WTC11 (cell line): ENCODE results near the gene ZNF670.

Experiments used
- CREB1 ChIP-seq: sonication (generic); formaldehyde crosslinking; IDR thresholded peaks from 2 replicates; pipeline ENCODE4 v1.8.0; 2023; ENCODE audit warnings: mild to moderate bottlenecking, missing genetic modification reagents
- EMX1 ChIP-seq: fragments of 250-450 bp; sonication (Bioruptor Pico); IDR thresholded peaks from 2 replicates; pipeline ENCODE4 v1.8.0; 2021; ENCODE audit warnings: mild to moderate bottlenecking
- JUN ChIP-seq: sonication (generic); formaldehyde crosslinking; IDR thresholded peaks from 2 replicates; pipeline ENCODE4 v1.8.0; 2023; ENCODE audit warnings: mild to moderate bottlenecking, missing genetic modification reagents
- KAT7 ChIP-seq: sonication (generic); formaldehyde crosslinking; IDR thresholded peaks from 2 replicates; pipeline ENCODE4 v1.8.1; 2023; ENCODE audit warnings: missing genetic modification reagents, mild to moderate bottlenecking, borderline replicate concordance
- SMAD3 ChIP-seq: sonication (generic); formaldehyde crosslinking; IDR thresholded peaks from 2 replicates; pipeline ENCODE4 v1.8.0; 2022; ENCODE audit warnings: missing genetic modification reagents, mild to moderate bottlenecking, borderline replicate concordance
- SP1 ChIP-seq: sonication (generic); formaldehyde crosslinking; conservative IDR thresholded peaks from 2 replicates; pipeline ENCODE4 v1.8.1; 2022; ENCODE audit warnings: missing genetic modification reagents
- TCF7 ChIP-seq: sonication (generic); formaldehyde crosslinking; IDR thresholded peaks from 2 replicates; pipeline ENCODE4 v1.8.0; 2022; ENCODE audit warnings: mild to moderate bottlenecking, low read depth, missing genetic modification reagents, moderate library complexity
- TEAD4 ChIP-seq: sonication (generic); formaldehyde crosslinking; IDR thresholded peaks from 2 replicates; pipeline ENCODE4 v1.8.0; 2022; ENCODE audit warnings: mild to moderate bottlenecking, missing genetic modification reagents
- ZNF232 ChIP-seq: sonication (generic); formaldehyde crosslinking; IDR thresholded peaks from 2 replicates; pipeline ENCODE4 v1.8.0; 2022; ENCODE audit warnings: mild to moderate bottlenecking, missing genetic modification reagents
- ZNF263 ChIP-seq: sonication (generic); formaldehyde crosslinking; IDR thresholded peaks from 2 replicates; pipeline ENCODE4 v1.8.1; 2022; ENCODE audit warnings: low read depth, mild to moderate bottlenecking, moderate library complexity, missing genetic modification reagents
- TF ChIP-seq, protein P1 (sequence below): sonication (generic); formaldehyde crosslinking; IDR thresholded peaks from 2 replicates; pipeline ENCODE4 v1.8.0; 2022; ENCODE audit warnings: mild to moderate bottlenecking, missing genetic modification reagents
- TF ChIP-seq, protein P2 (sequence below): fragments of 200-600 bp; IDR thresholded peaks from 2 replicates; pipeline ENCODE4 v1.8.0; 2022; ENCODE audit warnings: antibody characterized with exemption
- TF ChIP-seq, protein P3 (sequence below): sonication (generic); formaldehyde crosslinking; IDR thresholded peaks from 2 replicates; pipeline ENCODE4 v1.8.1; 2023; ENCODE audit warnings: mild to moderate bottlenecking, missing genetic modification reagents, borderline replicate concordance

DNA sequence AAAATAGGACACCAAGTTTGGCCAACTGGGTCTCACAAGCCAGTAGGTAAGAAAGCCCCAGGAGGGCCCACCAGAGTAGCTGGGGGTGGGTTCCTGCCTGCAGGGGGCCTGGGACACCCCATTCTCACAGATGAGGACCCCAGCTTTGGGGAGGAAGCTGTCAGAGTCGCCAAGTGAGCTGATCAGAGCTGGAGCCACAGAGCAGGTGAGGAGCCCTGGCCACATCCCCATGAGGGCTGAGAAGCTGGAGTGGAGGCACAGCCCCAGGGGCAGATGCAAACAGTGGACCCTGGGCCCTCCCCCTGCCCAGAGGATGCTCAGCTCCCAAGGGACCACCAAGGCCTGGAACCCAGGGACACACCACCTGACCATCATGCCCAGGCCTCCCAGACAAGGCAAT, 8.6 kb upstream of the ZNF670 start:
- TF ChIP-seq, protein P1, sequence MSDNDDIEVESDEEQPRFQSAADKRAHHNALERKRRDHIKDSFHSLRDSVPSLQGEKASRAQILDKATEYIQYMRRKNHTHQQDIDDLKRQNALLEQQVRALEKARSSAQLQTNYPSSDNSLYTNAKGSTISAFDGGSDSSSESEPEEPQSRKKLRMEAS (CRISPR knock-in tag): no peak
- TF ChIP-seq ZNF263 (CRISPR knock-in tag) (no peak), TEAD4 (CRISPR knock-in tag) (no peak), JUN (CRISPR knock-in tag) (no peak), SP1 (CRISPR knock-in tag) (no peak), EMX1 (CRISPR knock-in tag) (no peak), TCF7 (CRISPR knock-in tag) (no peak), KAT7 (CRISPR knock-in tag) (no peak), CREB1 (no peak), SMAD3 (CRISPR knock-in tag) (no peak), ZNF232 (CRISPR knock-in tag) (no peak)
- TF ChIP-seq, protein P2, sequence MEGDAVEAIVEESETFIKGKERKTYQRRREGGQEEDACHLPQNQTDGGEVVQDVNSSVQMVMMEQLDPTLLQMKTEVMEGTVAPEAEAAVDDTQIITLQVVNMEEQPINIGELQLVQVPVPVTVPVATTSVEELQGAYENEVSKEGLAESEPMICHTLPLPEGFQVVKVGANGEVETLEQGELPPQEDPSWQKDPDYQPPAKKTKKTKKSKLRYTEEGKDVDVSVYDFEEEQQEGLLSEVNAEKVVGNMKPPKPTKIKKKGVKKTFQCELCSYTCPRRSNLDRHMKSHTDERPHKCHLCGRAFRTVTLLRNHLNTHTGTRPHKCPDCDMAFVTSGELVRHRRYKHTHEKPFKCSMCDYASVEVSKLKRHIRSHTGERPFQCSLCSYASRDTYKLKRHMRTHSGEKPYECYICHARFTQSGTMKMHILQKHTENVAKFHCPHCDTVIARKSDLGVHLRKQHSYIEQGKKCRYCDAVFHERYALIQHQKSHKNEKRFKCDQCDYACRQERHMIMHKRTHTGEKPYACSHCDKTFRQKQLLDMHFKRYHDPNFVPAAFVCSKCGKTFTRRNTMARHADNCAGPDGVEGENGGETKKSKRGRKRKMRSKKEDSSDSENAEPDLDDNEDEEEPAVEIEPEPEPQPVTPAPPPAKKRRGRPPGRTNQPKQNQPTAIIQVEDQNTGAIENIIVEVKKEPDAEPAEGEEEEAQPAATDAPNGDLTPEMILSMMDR: no peak
- TF ChIP-seq, protein P3, sequence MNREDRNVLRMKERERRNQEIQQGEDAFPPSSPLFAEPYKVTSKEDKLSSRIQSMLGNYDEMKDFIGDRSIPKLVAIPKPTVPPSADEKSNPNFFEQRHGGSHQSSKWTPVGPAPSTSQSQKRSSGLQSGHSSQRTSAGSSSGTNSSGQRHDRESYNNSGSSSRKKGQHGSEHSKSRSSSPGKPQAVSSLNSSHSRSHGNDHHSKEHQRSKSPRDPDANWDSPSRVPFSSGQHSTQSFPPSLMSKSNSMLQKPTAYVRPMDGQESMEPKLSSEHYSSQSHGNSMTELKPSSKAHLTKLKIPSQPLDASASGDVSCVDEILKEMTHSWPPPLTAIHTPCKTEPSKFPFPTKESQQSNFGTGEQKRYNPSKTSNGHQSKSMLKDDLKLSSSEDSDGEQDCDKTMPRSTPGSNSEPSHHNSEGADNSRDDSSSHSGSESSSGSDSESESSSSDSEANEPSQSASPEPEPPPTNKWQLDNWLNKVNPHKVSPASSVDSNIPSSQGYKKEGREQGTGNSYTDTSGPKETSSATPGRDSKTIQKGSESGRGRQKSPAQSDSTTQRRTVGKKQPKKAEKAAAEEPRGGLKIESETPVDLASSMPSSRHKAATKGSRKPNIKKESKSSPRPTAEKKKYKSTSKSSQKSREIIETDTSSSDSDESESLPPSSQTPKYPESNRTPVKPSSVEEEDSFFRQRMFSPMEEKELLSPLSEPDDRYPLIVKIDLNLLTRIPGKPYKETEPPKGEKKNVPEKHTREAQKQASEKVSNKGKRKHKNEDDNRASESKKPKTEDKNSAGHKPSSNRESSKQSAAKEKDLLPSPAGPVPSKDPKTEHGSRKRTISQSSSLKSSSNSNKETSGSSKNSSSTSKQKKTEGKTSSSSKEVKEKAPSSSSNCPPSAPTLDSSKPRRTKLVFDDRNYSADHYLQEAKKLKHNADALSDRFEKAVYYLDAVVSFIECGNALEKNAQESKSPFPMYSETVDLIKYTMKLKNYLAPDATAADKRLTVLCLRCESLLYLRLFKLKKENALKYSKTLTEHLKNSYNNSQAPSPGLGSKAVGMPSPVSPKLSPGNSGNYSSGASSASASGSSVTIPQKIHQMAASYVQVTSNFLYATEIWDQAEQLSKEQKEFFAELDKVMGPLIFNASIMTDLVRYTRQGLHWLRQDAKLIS (CRISPR knock-in tag): no peak
